ENCODE data around the gene LCAT. TPM values are rescaled to one million over a fixed set of nuclear protein-coding genes. Genes with fewer than 3 reads are reported as not detected.

Gene LCAT
- total RNA-seq, 1 donor from 2014 or later = 1.6 TPM

DNA sequence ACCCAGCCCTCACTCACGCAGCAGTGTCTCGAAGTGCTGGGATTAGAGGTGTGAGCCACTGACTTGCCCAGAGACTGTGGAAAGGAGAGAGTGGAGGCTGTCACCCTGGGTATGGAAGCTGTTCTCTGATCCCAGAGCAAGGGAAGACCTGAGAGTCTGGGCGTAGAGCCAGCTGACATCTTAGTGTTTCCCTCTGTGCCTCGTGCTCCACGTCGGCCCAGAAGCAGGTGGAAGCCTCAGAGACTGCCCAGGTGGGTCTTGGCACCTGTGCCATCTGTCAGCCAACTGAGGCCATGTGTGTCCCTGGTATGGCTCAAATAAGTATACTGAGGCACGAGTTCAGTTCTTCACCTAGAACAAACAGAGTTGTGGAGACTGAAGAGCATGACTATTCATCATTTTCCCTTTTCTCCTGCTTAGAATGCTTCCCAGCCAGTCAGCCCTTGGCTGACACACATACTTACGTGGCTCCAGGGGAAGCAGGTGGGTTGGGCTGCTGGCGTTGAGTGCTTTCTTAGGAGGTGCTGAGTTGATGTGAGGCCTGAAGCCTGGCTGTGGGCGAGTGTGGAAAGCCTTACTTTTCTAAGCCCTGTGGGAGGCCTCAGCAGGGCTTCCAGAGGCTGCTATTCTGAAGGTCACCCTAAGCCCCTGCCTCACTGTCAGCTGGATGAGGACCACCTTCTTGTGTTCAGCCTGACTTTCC lies 20.4 kb downstream of the LCAT start:
- Histone ChIP-seq H3K36me3 (ENCODE audit: control insufficient read depth, insufficient read depth, low read length) (peaks cover 8% of the 10 kb centered on the region), H3K27me3 (ENCODE audit: control insufficient read depth, insufficient read depth, low read length) (no peaks in the 10 kb centered on the region), H3K4me3 (ENCODE audit: low read depth, low read length) (no peak overlapping the region)
- TF ChIP-seq, protein P1, sequence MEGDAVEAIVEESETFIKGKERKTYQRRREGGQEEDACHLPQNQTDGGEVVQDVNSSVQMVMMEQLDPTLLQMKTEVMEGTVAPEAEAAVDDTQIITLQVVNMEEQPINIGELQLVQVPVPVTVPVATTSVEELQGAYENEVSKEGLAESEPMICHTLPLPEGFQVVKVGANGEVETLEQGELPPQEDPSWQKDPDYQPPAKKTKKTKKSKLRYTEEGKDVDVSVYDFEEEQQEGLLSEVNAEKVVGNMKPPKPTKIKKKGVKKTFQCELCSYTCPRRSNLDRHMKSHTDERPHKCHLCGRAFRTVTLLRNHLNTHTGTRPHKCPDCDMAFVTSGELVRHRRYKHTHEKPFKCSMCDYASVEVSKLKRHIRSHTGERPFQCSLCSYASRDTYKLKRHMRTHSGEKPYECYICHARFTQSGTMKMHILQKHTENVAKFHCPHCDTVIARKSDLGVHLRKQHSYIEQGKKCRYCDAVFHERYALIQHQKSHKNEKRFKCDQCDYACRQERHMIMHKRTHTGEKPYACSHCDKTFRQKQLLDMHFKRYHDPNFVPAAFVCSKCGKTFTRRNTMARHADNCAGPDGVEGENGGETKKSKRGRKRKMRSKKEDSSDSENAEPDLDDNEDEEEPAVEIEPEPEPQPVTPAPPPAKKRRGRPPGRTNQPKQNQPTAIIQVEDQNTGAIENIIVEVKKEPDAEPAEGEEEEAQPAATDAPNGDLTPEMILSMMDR (IDR thresholded peaks at IDR 0.05; ENCODE audit: insufficient read depth, low read length, severe bottlenecking) = no peak
- no peak for DNase-seq (ENCODE audit: low read depth)
- peak; percentile 28 for FAIRE-seq

DNA sequence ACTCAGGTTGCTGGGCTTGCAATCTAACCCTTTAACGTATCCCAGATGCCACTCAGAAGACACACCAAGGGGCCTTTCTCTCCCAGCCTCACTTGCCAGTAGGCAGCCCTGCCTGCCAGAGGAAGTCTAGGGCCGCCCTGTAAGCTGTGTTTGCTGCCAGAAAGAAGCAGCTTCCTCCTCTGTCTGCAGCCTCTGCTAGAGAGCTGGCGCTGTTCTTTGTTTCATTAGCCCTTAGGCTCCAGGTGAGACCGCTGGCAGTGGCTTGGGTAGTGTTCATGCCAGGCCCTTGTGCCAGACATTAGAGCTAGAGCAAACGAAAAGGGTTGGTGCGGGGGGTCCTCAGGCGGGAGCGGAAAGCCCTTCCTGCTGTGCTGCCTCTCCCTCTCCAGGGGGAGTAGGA lies 21.2 kb downstream of the LCAT start:
- no peaks in the 10 kb centered on the region for H3K27me3 ChIP-seq (ENCODE audit: control insufficient read depth, insufficient read depth, low read length)
- DNase-seq (ENCODE audit: low read depth) = no peak
- peaks cover 6% of the 10 kb centered on the region for H3K36me3 ChIP-seq (ENCODE audit: control insufficient read depth, insufficient read depth, low read length)
- H3K4me3 ChIP-seq (ENCODE audit: low read depth, low read length) = no peak overlapping the region
- TF ChIP-seq, protein P1 (IDR thresholded peaks at IDR 0.05; ENCODE audit: insufficient read depth, low read length, severe bottlenecking) = no peak
- no peak for FAIRE-seq

DNA sequence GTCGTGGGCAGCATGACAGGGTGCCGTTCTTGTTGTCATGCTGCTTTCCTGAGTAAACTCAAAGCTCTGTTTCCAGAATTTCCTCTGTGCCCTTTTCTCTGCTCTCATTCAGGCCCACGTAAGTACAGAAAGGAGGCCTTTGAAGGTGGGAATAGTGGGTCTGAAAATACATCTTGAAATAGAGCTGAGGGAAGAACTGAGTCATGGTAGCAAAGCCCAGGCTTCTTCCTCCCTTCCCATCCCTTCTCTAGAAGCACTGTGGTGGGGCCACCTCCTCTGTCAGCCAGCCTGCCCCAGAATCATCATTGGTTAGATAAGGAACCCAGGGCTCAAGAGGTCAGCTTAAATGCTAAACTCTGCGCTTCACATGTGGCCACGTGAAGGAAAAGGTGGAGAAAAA lies 21.7 kb downstream of the LCAT start:
- FAIRE-seq = no peak
- no peak overlapping the region for H3K4me3 ChIP-seq (ENCODE audit: low read depth, low read length)
- H3K36me3 ChIP-seq (ENCODE audit: control insufficient read depth, insufficient read depth, low read length) = peaks cover 2% of the 10 kb centered on the region
- TF ChIP-seq, protein P1 (IDR thresholded peaks at IDR 0.05; ENCODE audit: insufficient read depth, low read length, severe bottlenecking) = no peak
- no peak for DNase-seq (ENCODE audit: low read depth)
- no peaks in the 10 kb centered on the region for H3K27me3 ChIP-seq (ENCODE audit: control insufficient read depth, insufficient read depth, low read length)

DNA sequence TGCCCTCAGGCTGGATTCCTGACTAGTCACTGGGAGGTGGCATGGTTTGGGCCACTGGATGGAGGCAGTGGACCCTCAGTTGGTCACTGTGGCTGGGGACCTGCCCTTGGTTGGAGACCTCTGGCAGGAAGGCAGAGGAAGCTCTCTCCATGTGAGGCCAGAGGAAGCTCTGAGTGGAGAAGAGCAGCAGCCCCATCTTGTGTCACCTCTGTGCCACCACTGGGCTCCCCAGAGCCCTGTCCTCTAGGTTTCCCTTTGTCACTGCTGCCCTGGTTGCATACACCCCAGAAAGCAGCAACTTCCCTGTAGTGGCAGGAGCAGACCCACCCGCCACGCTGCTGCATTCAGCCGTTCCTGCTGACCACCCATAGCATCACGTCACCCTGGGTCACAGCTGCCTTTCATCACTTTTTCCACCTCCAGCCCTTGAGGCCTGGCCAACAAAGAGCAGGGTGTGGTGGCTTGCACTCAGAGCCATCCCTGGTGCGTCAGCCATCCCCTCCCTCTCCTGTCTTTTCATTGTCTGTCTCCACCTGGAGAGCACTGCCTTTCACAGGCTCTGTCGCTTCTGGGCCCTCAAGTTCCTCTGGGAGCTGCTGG lies 24.2 kb downstream of the LCAT start:
- TF ChIP-seq, protein P1 (IDR thresholded peaks at IDR 0.05; ENCODE audit: insufficient read depth, low read length, severe bottlenecking) = no peak
- DNase-seq (ENCODE audit: low read depth) (no peak), FAIRE-seq (no peak)
- Histone ChIP-seq H3K36me3 (ENCODE audit: control insufficient read depth, insufficient read depth, low read length) (peaks cover 5% of the 10 kb centered on the region), H3K4me3 (ENCODE audit: low read depth, low read length) (no peak overlapping the region), H3K27me3 (ENCODE audit: control insufficient read depth, insufficient read depth, low read length) (no peaks in the 10 kb centered on the region)

DNA sequence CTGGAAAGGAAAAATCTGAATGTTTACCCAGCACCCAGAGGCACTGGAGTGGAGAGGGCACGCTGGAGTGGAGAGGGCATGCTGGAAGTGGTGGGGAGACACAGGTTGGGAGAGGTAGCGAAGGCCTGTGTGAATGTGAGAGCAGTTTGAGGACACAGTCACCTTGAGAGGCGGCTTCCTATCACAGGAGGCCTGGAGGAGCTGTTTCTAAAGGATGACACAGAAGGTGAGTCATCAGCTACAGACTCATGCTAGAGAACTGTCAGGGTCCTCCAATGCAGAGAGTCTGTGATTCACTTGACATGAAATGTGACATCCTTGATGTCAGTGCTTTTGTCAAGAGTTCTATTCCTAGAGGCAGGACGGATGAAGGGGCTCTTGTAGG lies 26.1 kb downstream of the LCAT start:
- no peaks in the 10 kb centered on the region for H3K27me3 ChIP-seq (ENCODE audit: control insufficient read depth, insufficient read depth, low read length)
- peaks cover 6% of the 10 kb centered on the region for H3K36me3 ChIP-seq (ENCODE audit: control insufficient read depth, insufficient read depth, low read length)
- H3K4me3 ChIP-seq (ENCODE audit: low read depth, low read length) = no peak overlapping the region
- FAIRE-seq = peak; percentile 95
- DNase-seq (ENCODE audit: low read depth) = peak; percentile 89
- TF ChIP-seq, protein P1 (IDR thresholded peaks at IDR 0.05; ENCODE audit: insufficient read depth, low read length, severe bottlenecking) = no peak
